ENCODE data around the gene DNAAF9.

The DNAAF9 gene

GRCh38 chr20:3436864-3437574, 29.6 kb upstream of the DNAAF9 start (continued):
- TF ChIP-seq TCF4 (CRISPR knock-in tag; IDR thresholded peaks at IDR 0.05; ENCODE audit: borderline replicate concordance) = no peak
- no peak for TF ChIP-seq GLIS3 (CRISPR knock-in tag; IDR thresholded peaks at IDR 0.05)
- no peak for TF ChIP-seq CSRNP3 (CRISPR knock-in tag; IDR thresholded peaks at IDR 0.05)
- TF ChIP-seq CSDC2 (CRISPR knock-in tag; IDR thresholded peaks at IDR 0.05) = no peak
- no peak for TF ChIP-seq ESRRG (CRISPR knock-in tag; IDR thresholded peaks at IDR 0.05)

- ATAC-seq = no peak
Measured at GRCh38 chr20:3434232-3434631, 26.8 kb upstream of the DNAAF9 start.

GRCh38 chr20:3433744-3434143, 26.3 kb upstream of the DNAAF9 start:
- no peak for TF ChIP-seq RARB (CRISPR knock-in tag; IDR thresholded peaks at IDR 0.05)
- TF ChIP-seq BACH2 (CRISPR knock-in tag; IDR thresholded peaks at IDR 0.05; ENCODE audit: borderline replicate concordance) = no peak
- no peak for TF ChIP-seq TOX (CRISPR knock-in tag; IDR thresholded peaks at IDR 0.05; ENCODE audit: borderline replicate concordance)
- ATAC-seq = no peak

More at GRCh38 chr20:3434232-3434631, 26.8 kb upstream of the DNAAF9 start:
- TF ChIP-seq OSR1 (CRISPR knock-in tag; IDR thresholded peaks at IDR 0.05) = no peak
- no peak for TF ChIP-seq ISL1 (CRISPR knock-in tag; IDR thresholded peaks at IDR 0.05)
- no peak for TF ChIP-seq CSRNP3 (CRISPR knock-in tag; IDR thresholded peaks at IDR 0.05)
- TF ChIP-seq POU6F1 (CRISPR knock-in tag; IDR thresholded peaks at IDR 0.05; ENCODE audit: borderline replicate concordance, low read depth) = no peak
- no peak for TF ChIP-seq PPARA (CRISPR knock-in tag; IDR thresholded peaks at IDR 0.05; ENCODE audit: borderline replicate concordance)
- TF ChIP-seq TOX (CRISPR knock-in tag; IDR thresholded peaks at IDR 0.05; ENCODE audit: borderline replicate concordance) = no peak
- TF ChIP-seq ZNF565 (CRISPR knock-in tag; conservative IDR thresholded peaks at IDR 0.05; ENCODE audit: low read depth) = no peak
- no peak for TF ChIP-seq CSDC2 (CRISPR knock-in tag; IDR thresholded peaks at IDR 0.05)
- no peak for TF ChIP-seq TSHZ2 (CRISPR knock-in tag; IDR thresholded peaks at IDR 0.05)
- TF ChIP-seq ESRRG (CRISPR knock-in tag; IDR thresholded peaks at IDR 0.05) = no peak
- no peak for TF ChIP-seq ZFP30 (CRISPR knock-in tag; IDR thresholded peaks at IDR 0.05)
- TF ChIP-seq SNAI2 (CRISPR knock-in tag; IDR thresholded peaks at IDR 0.05) = no peak

- ATAC-seq = no peak
- TF ChIP-seq GLIS3 (CRISPR knock-in tag; IDR thresholded peaks at IDR 0.05) (no peak), PATZ1 (CRISPR knock-in tag; IDR thresholded peaks at IDR 0.05; ENCODE audit: borderline replicate concordance) (no peak), TOX (CRISPR knock-in tag; IDR thresholded peaks at IDR 0.05; ENCODE audit: borderline replicate concordance) (no peak), POU6F1 (CRISPR knock-in tag; IDR thresholded peaks at IDR 0.05; ENCODE audit: borderline replicate concordance, low read depth) (no peak), OSR1 (CRISPR knock-in tag; IDR thresholded peaks at IDR 0.05) (no peak)
Measured at GRCh38 chr20:3432844-3433243, 25.4 kb upstream of the DNAAF9 start.
